HEK293T (cell line): ENCODE measurements around the gene LHX5.

ENCODE experiments used
- CTCF ChIA-PET: fragments of 350-600 bp; formaldehyde crosslinking; extraction: SDS; loops from one replicate; lab custom pipeline; 2021; ENCODE audit warnings: antibody characterized with exemption, inconsistent platforms; lab: Yijun Ruan, JAX
- POLR2A ChIA-PET: fragments of 350-600 bp; formaldehyde crosslinking; extraction: SDS; loops from one replicate; lab custom pipeline; 2020; ENCODE audit warnings: antibody characterized with exemption, inconsistent platforms; lab: Yijun Ruan, JAX
- DNase-seq: peaks from one replicate; pipeline ENCODE4 v3.0.0; 2012; ENCODE audit warnings: mixed read lengths; ENCODE audit errors: extremely low spot score
- ARNT ChIP-seq: fragments of 450-650 bp; IDR thresholded peaks from 2 replicates; pipeline ENCODE4 v1.6.1; 2017; ENCODE audit warnings: mild to moderate bottlenecking
- BHLHE40 ChIP-seq: fragments of 450-650 bp; IDR thresholded peaks from 2 replicates; pipeline ENCODE4 v1.6.1; 2016; ENCODE audit warnings: mild to moderate bottlenecking, moderate library complexity, borderline replicate concordance
- CTBP1 ChIP-seq: fragments of 450-650 bp; IDR thresholded peaks from 2 replicates; pipeline ENCODE4 v1.6.1; 2016; ENCODE audit warnings: borderline replicate concordance
- ELF4 ChIP-seq: fragments of 450-650 bp; IDR thresholded peaks from 2 replicates; pipeline ENCODE4 v1.6.1; 2017; ENCODE audit warnings: antibody characterized with exemption
- FOXA1 ChIP-seq: fragments of 450-650 bp; IDR thresholded peaks from 2 replicates; pipeline ENCODE4 v1.6.1; 2016; ENCODE audit warnings: mild to moderate bottlenecking
- FOXK2 ChIP-seq: fragments of 450-650 bp; IDR thresholded peaks from 2 replicates; pipeline ENCODE4 v1.6.1; 2016; ENCODE audit warnings: mild to moderate bottlenecking
- FOXM1 ChIP-seq: fragments of 450-650 bp; IDR thresholded peaks from 2 replicates; pipeline ENCODE4 v1.6.1; 2017; ENCODE audit warnings: mild to moderate bottlenecking, borderline replicate concordance
- HDGF ChIP-seq: fragments of 450-650 bp; IDR thresholded peaks from 2 replicates; pipeline ENCODE4 v1.6.1; 2017; ENCODE audit warnings: antibody characterized with exemption, borderline replicate concordance
- L3MBTL2 ChIP-seq: fragments of 450-650 bp; conservative IDR thresholded peaks from 2 replicates; pipeline ENCODE4 v1.6.1; 2016; ENCODE audit warnings: mild to moderate bottlenecking
- LEF1 ChIP-seq: fragments of 450-650 bp; IDR thresholded peaks from 2 replicates; pipeline ENCODE4 v1.6.1; 2017; ENCODE audit warnings: mild to moderate bottlenecking, borderline replicate concordance
- NFRKB ChIP-seq: fragments of 450-650 bp; IDR thresholded peaks from 2 replicates; pipeline ENCODE4 v1.6.1; 2016; ENCODE audit warnings: mild to moderate bottlenecking, moderate library complexity
- PKNOX1 ChIP-seq: fragments of 450-650 bp; IDR thresholded peaks from 2 replicates; pipeline ENCODE4 v1.6.1; 2016
- SP1 ChIP-seq: fragments of 450-650 bp; IDR thresholded peaks from 2 replicates; pipeline ENCODE4 v1.6.1; 2017
- SUZ12 ChIP-seq: fragments of 450-650 bp; IDR thresholded peaks from 2 replicates; pipeline ENCODE4 v1.6.1; 2016; ENCODE audit warnings: mild to moderate bottlenecking
- TARDBP ChIP-seq: fragments of 450-650 bp; IDR thresholded peaks from 2 replicates; pipeline ENCODE4 v1.6.1; 2016
- ZNF384 ChIP-seq: fragments of 450-650 bp; IDR thresholded peaks from 2 replicates; pipeline ENCODE4 v1.6.1; 2016

LHX5 gene

GRCh38 chr12:113440336-113440735 lies 31.3 kb downstream of the LHX5 start:
- CTCF ChIA-PET: no interaction called here
- no peak for DNase-seq
- POLR2A ChIA-PET: no interaction called here
- TF ChIP-seq ARNT: no peak
- no peak for TF ChIP-seq NFRKB
- TF ChIP-seq ELF4: no peak
- TF ChIP-seq TARDBP: no peak
- TF ChIP-seq SUZ12: no peak
- TF ChIP-seq FOXK2: no peak

GRCh38 chr12:113439606-113440030 lies 32.1 kb downstream of the LHX5 start:
- TF ChIP-seq FOXA1 (no peak), ELF4 (no peak), TARDBP (no peak), ZNF384 (no peak), PKNOX1 (no peak), CTBP1 (no peak), NFRKB (no peak), LEF1 (no peak), L3MBTL2 (no peak), HDGF (no peak), SUZ12 (no peak), FOXM1 (no peak), FOXK2 (no peak), SP1 (no peak)
- DNase-seq: peak; percentile 73
- ChIA-PET POLR2A (no interaction called here), CTCF (no interaction called here)

GRCh38 chr12:113439301-113439597 lies 32.4 kb downstream of the LHX5 start:
- no peak for DNase-seq
- CTCF ChIA-PET: no interaction called here
- POLR2A ChIA-PET: no interaction called here
- TF ChIP-seq ZNF384 (no peak), SUZ12 (no peak), HDGF (no peak), BHLHE40 (no peak), LEF1 (no peak), FOXM1 (no peak), PKNOX1 (no peak), ELF4 (no peak), NFRKB (no peak), L3MBTL2 (no peak), FOXK2 (no peak), ARNT (no peak), CTBP1 (no peak), SP1 (no peak), TARDBP (no peak), FOXA1 (no peak)

GRCh38 chr12:113438523-113439300 lies 33.0 kb downstream of the LHX5 start:
- ChIA-PET CTCF (no interaction called here), POLR2A (no interaction called here)
- no peak for DNase-seq
- no peak for TF ChIP-seq ELF4
- no peak for TF ChIP-seq ZNF384
- TF ChIP-seq CTBP1: no peak
- TF ChIP-seq L3MBTL2: no peak
- TF ChIP-seq FOXM1: no peak

GRCh38 chr12:113437729-113438100 lies 34.0 kb downstream of the LHX5 start:
- ChIA-PET POLR2A (no interaction called here), CTCF (no interaction called here)
- no peak for DNase-seq
- TF ChIP-seq ZNF384: no peak
- TF ChIP-seq TARDBP: no peak
- no peak for TF ChIP-seq SUZ12
- no peak for TF ChIP-seq CTBP1
- TF ChIP-seq PKNOX1: no peak
- no peak for TF ChIP-seq ELF4

- ChIA-PET CTCF (no interaction called here), POLR2A (no interaction called here)
- TF ChIP-seq PKNOX1: peak; percentile 49
- no peak for TF ChIP-seq SUZ12
- TF ChIP-seq HDGF: no peak
- TF ChIP-seq SP1: no peak
- no peak for TF ChIP-seq ZNF384
- no peak for TF ChIP-seq ARNT
- no peak for TF ChIP-seq BHLHE40
- no peak for TF ChIP-seq NFRKB
- no peak for TF ChIP-seq ELF4
- TF ChIP-seq L3MBTL2: no peak
- no peak for TF ChIP-seq LEF1
- 0 out of 2 replicates have a peak, but pooled peaks have one; percentile 14 for TF ChIP-seq TARDBP
- TF ChIP-seq CTBP1: 0 out of 2 replicates have a peak, but pooled peaks have one; percentile 21
- TF ChIP-seq FOXM1: no peak
- no peak for TF ChIP-seq FOXA1
- TF ChIP-seq FOXK2: no peak
- no peak for DNase-seq
Observed at GRCh38 chr12:113436993-113437728, 34.5 kb downstream of the LHX5 start.
